Motor neuron (in vitro differentiated cells): Measurements from ENCODE around the gene EHMT1. TPM values are rescaled to one million over a fixed set of nuclear protein-coding genes. Genes with fewer than 3 reads are reported as not detected.

Source experiments
- ATAC-seq, 8 experiments: fragments of 200-7000 bp; cut with Tn5 transposase; replicated peaks in 6 of 8; 2 replicates each; pipeline ENCODE4 v1.8.0; 2021; ENCODE audit warnings: mild to moderate bottlenecking in 8 of 8, moderate library complexity in 8 of 8
- H3K27ac ChIP-seq, 2 donors: fragments of 250-450 bp; sonication (Bioruptor Pico); 2 replicates each; pipeline ENCODE4 v1.9.0; 2021; ENCODE audit warnings: antibody characterized with exemption in 2 of 2, mild to moderate bottlenecking in 2 of 2, moderate library complexity in 1 of 2
- H3K4me1 ChIP-seq, 2 donors: fragments of 250-450 bp; sonication (Bioruptor Pico); replicated peaks in 1 of 2; 2 replicates each; pipeline ENCODE4 v1.6.1; 2021; ENCODE audit warnings: antibody characterized with exemption in 2 of 2, mild to moderate bottlenecking in 2 of 2, moderate library complexity in 1 of 2
- H3K4me3 ChIP-seq, 5 donors: fragments of 250-450 bp; sonication (Bioruptor Pico); 2 replicates each; pipeline ENCODE4 v1.9.0; 2021; ENCODE audit warnings: antibody characterized with exemption in 5 of 5, mild to moderate bottlenecking in 5 of 5, moderate library complexity in 4 of 5
- WGBS, 10 experiments: fragments of 450-650 bp; shearing (Covaris generic); methylation state at CpG; one replicate each; pipeline ENCODE4 v1.0.0; 2022; 5-methylcytosine and 5-hydroxymethylcytosine counted together
- in situ Hi-C, 9 experiments: fragments of 400-800 bp; cut with MboI; loops; one replicate each; pipeline ENCODE4 v1.15.0; 2021; ENCODE audit warnings: low sequenced_read_pairs in 9 of 9, low pct_unique_long_range_greater_than_20kb in 2 of 9; ENCODE audit not compliant: unreplicated experiment in 9 of 9
- total RNA-seq, 8 experiments: library from RNA; unstranded; fragments of 300-600 nt; gene quantifications; 2 replicates each; pipeline versions ENCODE4 v1.2.3 to v1.2.4, GENCODE V29; 2022

EHMT1 gene
- total RNA-seq, 8 experiments from 2014 or later = 25.0 to 90.6 (median 42.6) TPM

- ATAC-seq = no peak
- Histone ChIP-seq H3K4me1 (peaks cover 0 to 12% of the 10 kb centered on the region in 2 donors), H3K27ac (no peak overlapping the region), H3K4me3 (no peak overlapping the region)
- in situ Hi-C loops = loop anchor here in 1 of 9 experiments (25.0 kb wide), 1 partner anchor 110 kb away; the partner anchor contains the start of genes DPH7 and ZMYND19
- 80 to 100% (median 92%) methylated on average over 1 to 5 of the region's 5 CpGs; no CpG with 5 or more reads in 2 of the 10 experiments for WGBS, 10 experiments
Observed at GRCh38 chr9:137697193-137697592, 78.4 kb downstream of the EHMT1 start.

GRCh38 chr9:137697832-137698231, 79.0 kb downstream of the EHMT1 start:
- WGBS, 10 experiments = 67 to 100% (median 89%) methylated on average over 1 to 13 of the region's 19 CpGs; no CpG with 5 or more reads in 3 of the 10 experiments
- in situ Hi-C loops = loop anchor here in 1 of 9 experiments (25.0 kb wide), 1 partner anchor 111 kb away; the partner anchor contains the start of genes DPH7 and ZMYND19
- ATAC-seq = no peak
- H3K27ac ChIP-seq = no peak overlapping the region
- H3K4me3 ChIP-seq = no peak overlapping the region
- peaks cover 0 to 12% of the 10 kb centered on the region in 2 donors for H3K4me1 ChIP-seq

- no peak overlapping the region for H3K4me3 ChIP-seq
- H3K4me1 ChIP-seq = no peaks in the 10 kb centered on the region
- in situ Hi-C loops = loop anchor here in 1 of 9 experiments (10.0 kb wide), 1 partner anchor 54 kb away; no protein-coding TSS in a partner anchor
- no peak for ATAC-seq
- H3K27ac ChIP-seq = no peak overlapping the region
- WGBS, 10 experiments = 73 to 100% (median 100%) methylated on average over 1 to 4 of the region's 4 CpGs; no CpG with 5 or more reads in 3 of the 10 experiments
Observed at GRCh38 chr9:137700911-137701310, 82.1 kb downstream of the EHMT1 start.

- WGBS, 10 experiments = 50 to 100% (median 86%) methylated on average over 2 to 5 of the region's 7 CpGs; no CpG with 5 or more reads in 4 of the 10 experiments
- in situ Hi-C loops = loop anchor here in 1 of 9 experiments (10.0 kb wide), 1 partner anchor 52 kb away; no protein-coding TSS in a partner anchor
- Histone ChIP-seq H3K27ac (no peak overlapping the region), H3K4me3 (no peak overlapping the region), H3K4me1 (no peaks in the 10 kb centered on the region)
- ATAC-seq = no peak
Observed at GRCh38 chr9:137702615-137703379, 84.0 kb downstream of the EHMT1 start.

GRCh38 chr9:137703842-137704508, 85.2 kb downstream of the EHMT1 start:
- no peak overlapping the region for H3K4me3 ChIP-seq
- WGBS, 10 experiments = 76 to 100% (median 93%) methylated on average over 1 to 5 of the region's 6 CpGs; no CpG with 5 or more reads in 3 of the 10 experiments

GRCh38 chr9:137705443-137705863, 86.6 kb downstream of the EHMT1 start:
- in situ Hi-C loops = loop anchor here in 1 of 9 experiments (10.0 kb wide), 1 partner anchor 49 kb away; no protein-coding TSS in a partner anchor
- Histone ChIP-seq H3K27ac (no peak overlapping the region), H3K4me3 (no peak overlapping the region), H3K4me1 (no peaks in the 10 kb centered on the region)
- 70 to 100% (median 94%) methylated on average over 1 to 5 of the region's 8 CpGs; no CpG with 5 or more reads in 2 of the 10 experiments for WGBS, 10 experiments
- ATAC-seq = no peak

More at GRCh38 chr9:137703842-137704508, 85.2 kb downstream of the EHMT1 start:
- H3K4me1 ChIP-seq = no peaks in the 10 kb centered on the region
- in situ Hi-C loops = loop anchor here in 1 of 9 experiments (10.0 kb wide), 1 partner anchor 51 kb away; no protein-coding TSS in a partner anchor
- no peak overlapping the region for H3K27ac ChIP-seq
- ATAC-seq = no peak

GRCh38 chr9:137705906-137706305, 87.1 kb downstream of the EHMT1 start:
- no peak for ATAC-seq

GRCh38 chr9:137707361-137707760, 88.6 kb downstream of the EHMT1 start:
- H3K4me3 ChIP-seq = no peak overlapping the region
- in situ Hi-C loops = loop anchor here in 1 of 9 experiments (10.0 kb wide), 1 partner anchor 47 kb away; no protein-coding TSS in a partner anchor
- 67 to 100% (median 100%) methylated on average over 1 to 2 of the region's 6 CpGs; no CpG with 5 or more reads in 5 of the 10 experiments for WGBS, 10 experiments
- ATAC-seq = peak in 2 of 8 experiments; percentile 23 to 34
- no peaks in the 10 kb centered on the region for H3K4me1 ChIP-seq
- no peak overlapping the region for H3K27ac ChIP-seq

More at GRCh38 chr9:137705906-137706305, 87.1 kb downstream of the EHMT1 start:
- H3K4me1 ChIP-seq = no peaks in the 10 kb centered on the region
- no peak overlapping the region for H3K4me3 ChIP-seq
- no peak overlapping the region for H3K27ac ChIP-seq
- in situ Hi-C loops = loop anchor here in 1 of 9 experiments (10.0 kb wide), 1 partner anchor 49 kb away; no protein-coding TSS in a partner anchor
- WGBS, 10 experiments = 100% methylated on average over 1 of the region's 10 CpGs; no CpG with 5 or more reads in 9 of the 10 experiments

- Histone ChIP-seq H3K27ac (no peak overlapping the region), H3K4me1 (no peaks in the 10 kb centered on the region), H3K4me3 (no peak overlapping the region)
- no peak for ATAC-seq
- 60 to 100% (median 98%) methylated on average over 1 to 6 of the region's 11 CpGs; no CpG with 5 or more reads in 4 of the 10 experiments for WGBS, 10 experiments
- in situ Hi-C loops = loop anchor here in 1 of 9 experiments (10.0 kb wide), 1 partner anchor 46 kb away; no protein-coding TSS in a partner anchor
Observed at GRCh38 chr9:137708590-137709284, 89.9 kb downstream of the EHMT1 start.

GRCh38 chr9:137709411-137710101, 90.8 kb downstream of the EHMT1 start:
- H3K4me1 ChIP-seq = no peaks in the 10 kb centered on the region
- H3K27ac ChIP-seq = no peak overlapping the region
- in situ Hi-C loops = loop anchor here in 1 of 9 experiments (10.0 kb wide), 1 partner anchor 45 kb away; no protein-coding TSS in a partner anchor
- WGBS, 10 experiments = 79 to 100% (median 94%) methylated on average over 1 to 8 of the region's 14 CpGs; no CpG with 5 or more reads in 6 of the 10 experiments
- no peak overlapping the region for H3K4me3 ChIP-seq
- ATAC-seq = no peak

GRCh38 chr9:137710704-137711103, 91.9 kb downstream of the EHMT1 start:
- ATAC-seq = no peak
- H3K27ac ChIP-seq = no peak overlapping the region
- no peak overlapping the region for H3K4me3 ChIP-seq
- 40 to 100% (median 74%) methylated on average over 1 to 12 of the region's 12 CpGs; no CpG with 5 or more reads in 1 of the 10 experiments for WGBS, 10 experiments
- in situ Hi-C loops = no loop called here
- no peaks in the 10 kb centered on the region for H3K4me1 ChIP-seq
